ENCODE measurements around the gene TCF7L1.
"Not testable (repeated sequence)": the region's sequence is repeated elsewhere in the genome, so short reads cannot be mapped to it uniquely, and the experiment has no call there.

The TCF7L1 gene

GRCh38 chr2:85286918-85287317 is 153.7 kb downstream of the TCF7L1 start:
- no peak for DNase-seq (ENCODE audit: low read depth)

- no peak for DNase-seq (ENCODE audit: low read depth)
These were observed 154.5 kb downstream of the TCF7L1 start for GRCh38 chr2:85287721-85288120.

- DNase-seq (ENCODE audit: low read depth) = no peak
These were observed 155.1 kb downstream of the TCF7L1 start for GRCh38 chr2:85288244-85288725.

- no peak for DNase-seq (ENCODE audit: low read depth)
These were observed 158.3 kb downstream of the TCF7L1 start for GRCh38 chr2:85291425-85292023.

GRCh38 chr2:85302121-85302520 is 168.9 kb downstream of the TCF7L1 start:
- no peak for DNase-seq (ENCODE audit: low read depth)

- DNase-seq (ENCODE audit: low read depth) = no peak
These were observed 170.8 kb downstream of the TCF7L1 start for GRCh38 chr2:85303780-85304531.

- no peak for DNase-seq (ENCODE audit: low read depth)
These were observed 174.3 kb downstream of the TCF7L1 start for GRCh38 chr2:85307527-85307897.

- DNase-seq (ENCODE audit: low read depth) = no peak
These were observed 175.0 kb downstream of the TCF7L1 start for GRCh38 chr2:85308201-85308600.

GRCh38 chr2:85308896-85309555 is 175.8 kb downstream of the TCF7L1 start:
- DNase-seq (ENCODE audit: low read depth) = no peak

GRCh38 chr2:85309699-85310321 is 176.6 kb downstream of the TCF7L1 start:
- no peak for DNase-seq (ENCODE audit: low read depth)

- no peak for DNase-seq (ENCODE audit: low read depth)
These were observed 177.1 kb downstream of the TCF7L1 start for GRCh38 chr2:85310330-85310729.

GRCh38 chr2:85312404-85312803 is 179.2 kb downstream of the TCF7L1 start:
- DNase-seq (ENCODE audit: low read depth) = no peak

- no peak for DNase-seq (ENCODE audit: low read depth)
These were observed 181.7 kb downstream of the TCF7L1 start for GRCh38 chr2:85314884-85315242.

GRCh38 chr2:85315921-85316320 is 182.7 kb downstream of the TCF7L1 start:
- DNase-seq (ENCODE audit: low read depth) = not testable (repeated sequence)

- DNase-seq (ENCODE audit: low read depth) = no peak
These were observed 185.3 kb downstream of the TCF7L1 start for GRCh38 chr2:85318222-85319074.

GRCh38 chr2:85319796-85320195 is 186.6 kb downstream of the TCF7L1 start:
- DNase-seq (ENCODE audit: low read depth) = no peak

GRCh38 chr2:85323351-85323987 is 190.3 kb downstream of the TCF7L1 start:
- DNase-seq (ENCODE audit: low read depth) = no peak

- DNase-seq (ENCODE audit: low read depth) = not testable (repeated sequence)
These were observed 190.8 kb downstream of the TCF7L1 start for GRCh38 chr2:85323988-85324367.

GRCh38 chr2:85324639-85325465 is 191.7 kb downstream of the TCF7L1 start:
- no peak for DNase-seq (ENCODE audit: low read depth)

- no peak for DNase-seq (ENCODE audit: low read depth)
These were observed 192.2 kb downstream of the TCF7L1 start for GRCh38 chr2:85325466-85325811.
